Left ventricle myocardium inferior (tissue), 1 donor: Measurements from ENCODE around the gene ZNF691. TPM values are rescaled to one million over a fixed set of nuclear protein-coding genes. Genes with fewer than 3 reads are reported as not detected.
"Not testable (repeated sequence)": the region's sequence is repeated elsewhere in the genome, so short reads cannot be mapped to it uniquely, and the experiment has no call there.

Experiments
- DNase-seq: peaks from one replicate; pipeline ENCODE4 v3.0.0-alpha.2; 2020
- H3K27ac ChIP-seq: fragments of 200-600 bp; replicated peaks from 2 replicates; pipeline ENCODE4 v1.8.0; 2021
- H3K27me3 ChIP-seq: fragments of 200-600 bp; 2 replicates; pipeline ENCODE4 v1.8.0; 2021; ENCODE audit warnings: low read depth
- H3K36me3 ChIP-seq: fragments of 200-600 bp; 2 replicates; pipeline ENCODE4 v1.8.0; 2021
- H3K4me1 ChIP-seq: fragments of 200-600 bp; 2 replicates; pipeline ENCODE4 v1.8.0; 2021
- H3K4me3 ChIP-seq: fragments of 200-600 bp; 2 replicates; pipeline ENCODE4 v1.8.0; 2021; ENCODE audit warnings: mild to moderate bottlenecking, moderate library complexity
- H3K9me3 ChIP-seq: fragments of 200-600 bp; replicated peaks from 2 replicates; pipeline ENCODE4 v1.8.0; 2021
- CTCF ChIP-seq: fragments of 200-600 bp; IDR thresholded peaks from 2 replicates; pipeline ENCODE4 v1.8.0; 2021; ENCODE audit warnings: antibody characterized with exemption, mild to moderate bottlenecking, borderline replicate concordance
- intact Hi-C: fragments of 100-400 bp; cut with micrococcal nuclease; formaldehyde crosslinking; loops from one replicate; pipeline ENCODE4 v1.11.0; 2022
- total RNA-seq: library from RNA; stranded (reverse); fragmentation: NEBNext Ultra II Directional; extraction: Animal tissue kit (Norgen Biotek cat#: 25700); gene quantifications from one replicate; pipeline ENCODE4 v1.2.1, GENCODE V29; 2021
- donor health status: DM: no; HTN: yes; CAD: no; lungs with severe emphysema.

ZNF691 gene
- total RNA-seq, 1 donor from 2014 or later, result 8.9 TPM

GRCh38 chr1:42861014-42861399 lies 14.6 kb downstream of the ZNF691 start:
- Histone ChIP-seq H3K27ac (no peak overlapping the region), H3K27me3 (peaks cover 40% of the 10 kb centered on the region), H3K4me3 (no peak overlapping the region), H3K4me1 (no peaks in the 10 kb centered on the region), H3K9me3 (no peaks in the 10 kb centered on the region), H3K36me3 (no peaks in the 10 kb centered on the region)
- TF ChIP-seq CTCF, result no peak
- intact Hi-C loops, result no loop called here
- no peak for DNase-seq

- no peaks in the 10 kb centered on the region for H3K36me3 ChIP-seq
- no peak overlapping the region for H3K27ac ChIP-seq
- H3K4me3 ChIP-seq, result no peak overlapping the region
- no peak for DNase-seq
- H3K4me1 ChIP-seq, result no peaks in the 10 kb centered on the region
- no peak for TF ChIP-seq CTCF
- intact Hi-C loops, result no loop called here
- peaks cover 27% of the 10 kb centered on the region for H3K27me3 ChIP-seq
- H3K9me3 ChIP-seq, result no peaks in the 10 kb centered on the region
Measured at GRCh38 chr1:42866549-42866948, 20.1 kb downstream of the ZNF691 start.

DNA sequence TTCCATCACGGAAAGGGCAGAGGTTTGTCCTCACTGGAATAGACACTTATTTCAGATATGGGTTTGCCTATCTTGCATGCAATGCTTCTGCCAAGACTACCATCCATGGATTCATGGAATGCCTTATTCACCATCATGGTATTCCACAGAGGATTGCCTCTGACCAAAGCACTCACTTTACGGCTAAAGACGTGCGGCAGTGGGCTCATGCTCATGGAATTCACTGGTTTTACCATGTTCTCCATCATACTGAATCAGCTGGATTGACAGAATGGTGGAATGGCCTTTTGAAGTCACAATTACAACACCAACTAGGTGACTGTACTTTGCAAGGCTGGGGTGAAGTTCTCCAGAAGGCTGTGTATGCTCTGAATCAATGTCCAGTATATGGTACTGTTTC lies 22.1 kb downstream of the ZNF691 start:
- H3K27ac ChIP-seq, DNase-seq, H3K27me3 ChIP-seq, H3K4me3 ChIP-seq, H3K36me3 ChIP-seq, H3K4me1 ChIP-seq, intact Hi-C loops: not testable (repeated sequence)
- H3K9me3 ChIP-seq, result peaks cover 14% of the 10 kb centered on the region

DNA sequence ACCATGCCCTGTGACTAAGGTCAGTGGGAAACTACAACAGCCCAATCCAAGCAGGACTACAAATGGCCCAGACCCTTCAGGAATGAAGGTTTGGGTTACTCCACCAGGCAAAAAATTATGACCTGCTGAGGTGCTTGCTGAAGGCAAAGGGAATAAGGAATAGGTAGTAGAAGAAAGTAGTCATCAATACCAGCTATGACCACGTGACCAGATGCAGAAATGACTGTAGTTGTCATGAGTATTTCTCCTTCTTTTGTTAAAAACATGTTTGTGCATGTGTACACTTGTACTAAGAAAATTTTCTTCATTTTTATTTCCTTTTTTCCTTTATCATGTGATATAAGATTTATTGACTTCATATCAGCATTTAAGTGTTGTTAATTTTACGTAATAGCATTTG lies 22.8 kb downstream of the ZNF691 start:
- intact Hi-C loops, H3K36me3 ChIP-seq, DNase-seq, H3K4me1 ChIP-seq, H3K4me3 ChIP-seq, H3K27me3 ChIP-seq, H3K27ac ChIP-seq: not testable (repeated sequence)
- H3K9me3 ChIP-seq, result peaks cover 14% of the 10 kb centered on the region

DNA sequence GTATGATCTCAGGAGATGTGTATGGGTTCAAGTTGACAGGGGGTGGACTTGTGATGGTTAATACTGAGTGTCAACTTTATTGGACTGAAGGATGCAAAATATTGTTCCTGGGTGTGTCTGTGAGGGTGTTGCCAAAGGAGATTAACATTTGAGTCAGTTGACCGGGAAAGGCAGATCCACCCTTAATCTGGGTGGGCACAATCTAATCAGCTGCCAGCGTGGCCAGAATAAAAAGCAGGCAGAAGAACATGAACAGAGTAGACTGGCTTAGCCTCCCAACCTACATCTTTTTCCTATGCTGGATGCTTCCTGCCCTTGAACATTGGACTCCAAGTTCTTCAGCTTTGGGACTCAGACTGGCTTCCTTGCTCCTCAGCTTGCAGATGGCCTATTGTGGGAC lies 23.3 kb downstream of the ZNF691 start:
- H3K4me1 ChIP-seq, H3K27ac ChIP-seq, H3K36me3 ChIP-seq, intact Hi-C loops, DNase-seq, H3K4me3 ChIP-seq, H3K27me3 ChIP-seq: not testable (repeated sequence)
- peaks cover 14% of the 10 kb centered on the region for H3K9me3 ChIP-seq

DNA sequence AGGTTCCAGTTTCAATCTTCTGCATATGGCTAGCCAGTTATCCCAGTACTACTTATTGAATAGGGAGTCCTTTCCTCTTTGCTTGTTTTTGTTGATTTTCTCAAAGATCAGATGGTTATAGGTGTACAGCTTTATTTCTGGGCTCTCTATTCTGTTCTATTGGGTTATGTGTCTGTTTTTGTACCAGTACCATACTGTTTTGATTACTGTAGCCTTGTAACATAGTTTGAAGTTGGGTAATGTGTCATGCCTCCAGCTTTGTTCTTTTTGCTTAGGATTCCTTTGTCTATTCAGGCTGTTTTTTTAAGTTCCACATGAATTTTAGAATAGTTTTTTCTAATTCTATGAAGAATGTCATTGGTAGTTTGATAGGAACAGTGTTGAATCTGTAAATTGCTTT lies 26.7 kb downstream of the ZNF691 start:
- H3K4me3 ChIP-seq, H3K4me1 ChIP-seq, DNase-seq, H3K36me3 ChIP-seq, intact Hi-C loops, H3K27ac ChIP-seq, H3K27me3 ChIP-seq: not testable (repeated sequence)
- H3K9me3 ChIP-seq, result peaks cover 14% of the 10 kb centered on the region

DNA sequence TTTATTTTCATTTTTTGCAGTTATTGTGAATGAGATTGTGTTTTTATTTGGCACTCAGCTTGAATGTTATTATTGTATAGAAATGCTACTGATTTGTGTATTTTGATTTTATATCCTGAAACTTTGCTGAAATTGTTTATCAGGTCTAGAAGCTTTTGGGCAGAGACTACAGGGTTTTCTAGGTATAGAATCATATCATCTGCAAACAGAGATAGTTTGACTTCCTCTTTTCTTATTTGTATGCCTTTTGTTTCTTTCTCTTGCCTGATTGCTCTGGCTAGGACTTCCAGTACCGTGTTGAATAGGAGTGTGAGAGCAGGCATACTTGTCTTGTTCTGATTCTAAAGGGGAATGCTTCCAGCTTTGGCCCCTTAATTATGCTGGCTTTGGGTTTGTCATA lies 27.3 kb downstream of the ZNF691 start:
- Histone ChIP-seq H3K27me3 (no peaks in the 10 kb centered on the region), H3K27ac (no peak overlapping the region), H3K9me3 (peaks cover 14% of the 10 kb centered on the region), H3K4me3 (no peak overlapping the region), H3K36me3 (no peaks in the 10 kb centered on the region), H3K4me1 (peaks cover 8% of the 10 kb centered on the region)
- no peak for TF ChIP-seq CTCF
- no peak for DNase-seq
- intact Hi-C loops, result no loop called here

- H3K4me3 ChIP-seq, result no peak overlapping the region
Measured at GRCh38 chr1:42876009-42876408, 29.6 kb downstream of the ZNF691 start.

More at GRCh38 chr1:42876009-42876408, 29.6 kb downstream of the ZNF691 start:
- Histone ChIP-seq H3K36me3 (no peaks in the 10 kb centered on the region), H3K9me3 (peaks cover 14% of the 10 kb centered on the region), H3K27ac (no peak overlapping the region), H3K27me3 (no peaks in the 10 kb centered on the region), H3K4me1 (peaks cover 8% of the 10 kb centered on the region)
- no peak for DNase-seq
- TF ChIP-seq CTCF, result no peak
- intact Hi-C loops, result no loop called here
